ENCODE measurements around the gene FAM185A. TPM values are rescaled to one million over a fixed set of nuclear protein-coding genes. Genes with fewer than 3 reads are reported as not detected.
A peak's percentile ranks its signal among the peaks of the same experiment; 100 is the strongest.

The FAM185A gene
- total and polyA plus RNA-seq, 9 of the 15 experiments (the other 6 are each of a cell fraction or from before 2014, with no cell fraction given), result 1.7 to 17.4 (median 10.6) TPM

GRCh38 chr7:102830197-102830596 is 81.4 kb downstream of the FAM185A start:
- Histone ChIP-seq H3K27ac (ENCODE audit: extremely low read depth, low read depth, low read length) (no peak overlapping the region), H3K4me1 (replicated peaks in 1 of 2; ENCODE audit: control insufficient read depth in 2 of 2, insufficient read depth in 2 of 2, low read length in 2 of 2) (no peaks in the 10 kb centered on the region), H4K20me1 (replicated peaks; ENCODE audit: control insufficient read depth, insufficient read depth, low read length) (no peaks in the 10 kb centered on the region), H3K9ac (ENCODE audit: insufficient read depth in 1 of 2, low read depth in 2 of 2, low read length in 2 of 2) (no peak overlapping the region), H2AFZ (ENCODE audit: low read depth, low read length) (no peak overlapping the region), H3K4me3 (no peak overlapping the region), H3K9me3 (replicated peaks; ENCODE audit: control insufficient read depth, insufficient read depth, low read depth, low read length) (no peaks in the 10 kb centered on the region), H3K36me3 (ENCODE audit: control insufficient read depth, insufficient read depth, low read length) (peaks cover 61% of the 10 kb centered on the region), H3K79me2 (ENCODE audit: control insufficient read depth, insufficient read depth, low read length) (no peaks in the 10 kb centered on the region), H3K27me3 (ENCODE audit: control insufficient read depth in 2 of 2, insufficient read depth in 2 of 2, low read length in 2 of 2) (no peaks in the 10 kb centered on the region), H3K4me2 (ENCODE audit: insufficient read depth, low read length) (no peak overlapping the region), H3K9me1 (ENCODE audit: control insufficient read depth, insufficient read depth, low read length) (no peaks in the 10 kb centered on the region)
- BruUV-seq (replicated peaks), result no TSS peak
- DNase-seq (ENCODE audit: extremely low read depth in 1 of 4, low spot score in 3 of 4), result no peak
- ATAC-seq, result no peak
- in situ Hi-C loops (cut with MboI), result no loop called here
- FAIRE-seq, result peak; percentile 23
- WGBS (ENCODE audit: insufficient coverage, low coverage, missing lambda C conversion rate), result 78% methylated on average over 2 of the region's 2 CpGs
- ChIA-PET POLR2A (no interaction called here), CTCF (ENCODE audit: low intra/inter-chr PET ratio) (no interaction called here)
- intact Hi-C loops (cut with micrococcal nuclease), result no loop called here
- TF ChIP-seq IRF1 (CRISPR knock-in tag; IDR thresholded peaks at IDR 0.05; ENCODE audit: borderline replicate concordance) (no peak), TAF1 (IDR thresholded peaks at IDR 0.05; ENCODE audit: control insufficient read depth, extremely low read depth, insufficient read depth, low read length, severe bottlenecking) (no peak), ZFP30 (CRISPR knock-in tag; IDR thresholded peaks at IDR 0.05; ENCODE audit: borderline replicate concordance) (no peak), MXD1 (CRISPR knock-in tag; IDR thresholded peaks at IDR 0.05; ENCODE audit: borderline replicate concordance, poor library complexity, severe bottlenecking) (no peak), ELF1 (tag; IDR thresholded peaks at IDR 0.05) (no peak), NELFE (IDR thresholded peaks at IDR 0.05; ENCODE audit: insufficient read depth, insufficient read length) (no peak), ZNF589 (CRISPR knock-in tag; IDR thresholded peaks at IDR 0.05; ENCODE audit: low read depth) (no peak), GTF2F1 (IDR thresholded peaks at IDR 0.05; ENCODE audit: low read depth, low read length) (no peak), ATF1 (CRISPR knock-in tag; IDR thresholded peaks at IDR 0.05) (no peak), ATF1 (tag; IDR thresholded peaks at IDR 0.05) (no peak), ZNF124 (CRISPR knock-in tag; IDR thresholded peaks at IDR 0.05) (no peak), BDP1 (IDR thresholded peaks at IDR 0.05; ENCODE audit: insufficient read depth, insufficient read length) (no peak), ZNF121 (CRISPR knock-in tag; conservative IDR thresholded peaks at IDR 0.05) (no peak), TEAD1 (CRISPR knock-in tag; IDR thresholded peaks at IDR 0.05) (no peak), ZNF134 (CRISPR knock-in tag; conservative IDR thresholded peaks at IDR 0.05) (no peak), ARID3B (CRISPR knock-in tag; IDR thresholded peaks at IDR 0.05; ENCODE audit: borderline replicate concordance) (no peak)

Data from K562 (cell line).